HFF-Myc (cell line): ENCODE results near the gene GGT7.
"Not testable (repeated sequence)": the region's sequence is repeated elsewhere in the genome, so short reads cannot be mapped to it uniquely, and the experiment has no call there.

Experiments used
- DNase-seq: peaks from one replicate; pipeline ENCODE4 v3.0.0-alpha.2; 2011; ENCODE audit warnings: low read depth; ENCODE audit errors: extremely low read depth
- H3K4me3 ChIP-seq: replicated peaks from 2 replicates; pipeline ENCODE4 v1.5.1; 2011; ENCODE audit warnings: low read depth, mild to moderate bottlenecking, control low read depth, low read length
- TF ChIP-seq, protein P1 (sequence below): IDR thresholded peaks from 2 replicates; pipeline ENCODE4 v1.5.1; 2012; ENCODE audit warnings: mild to moderate bottlenecking, low read depth, low read length, control low read depth; ENCODE audit errors: missing control alignments

The GGT7 gene

DNA sequence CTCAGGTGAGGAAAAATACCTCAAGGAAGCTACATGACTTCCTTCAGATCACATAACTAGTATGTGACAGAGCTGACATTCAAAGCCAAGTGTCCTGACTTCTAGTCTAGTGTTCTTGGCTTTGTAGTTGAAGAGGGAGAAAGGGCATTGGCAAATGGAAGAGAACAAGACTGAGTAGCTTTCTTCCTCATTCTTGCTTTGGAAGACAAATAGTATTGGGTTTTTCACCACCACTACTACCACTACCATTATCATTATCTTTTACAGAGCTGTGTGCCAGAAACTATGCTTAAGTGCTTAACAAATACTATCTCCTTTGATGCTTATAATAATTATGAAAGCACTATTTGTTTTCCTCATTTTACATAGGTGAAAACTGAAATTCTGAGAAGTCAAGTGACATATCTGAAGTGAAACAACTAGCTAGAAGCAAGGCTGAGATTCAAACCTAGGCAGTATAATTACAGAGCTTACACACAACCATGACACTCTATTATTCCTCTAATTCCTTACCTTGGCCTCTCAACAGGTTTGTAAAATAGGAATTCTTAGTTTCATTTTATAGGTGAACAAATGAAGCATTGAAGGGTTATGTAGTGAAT, 10.5 kb upstream of the GGT7 start:
- DNase-seq: no peak
- H3K4me3 ChIP-seq: no peak overlapping the region
- TF ChIP-seq, protein P1, sequence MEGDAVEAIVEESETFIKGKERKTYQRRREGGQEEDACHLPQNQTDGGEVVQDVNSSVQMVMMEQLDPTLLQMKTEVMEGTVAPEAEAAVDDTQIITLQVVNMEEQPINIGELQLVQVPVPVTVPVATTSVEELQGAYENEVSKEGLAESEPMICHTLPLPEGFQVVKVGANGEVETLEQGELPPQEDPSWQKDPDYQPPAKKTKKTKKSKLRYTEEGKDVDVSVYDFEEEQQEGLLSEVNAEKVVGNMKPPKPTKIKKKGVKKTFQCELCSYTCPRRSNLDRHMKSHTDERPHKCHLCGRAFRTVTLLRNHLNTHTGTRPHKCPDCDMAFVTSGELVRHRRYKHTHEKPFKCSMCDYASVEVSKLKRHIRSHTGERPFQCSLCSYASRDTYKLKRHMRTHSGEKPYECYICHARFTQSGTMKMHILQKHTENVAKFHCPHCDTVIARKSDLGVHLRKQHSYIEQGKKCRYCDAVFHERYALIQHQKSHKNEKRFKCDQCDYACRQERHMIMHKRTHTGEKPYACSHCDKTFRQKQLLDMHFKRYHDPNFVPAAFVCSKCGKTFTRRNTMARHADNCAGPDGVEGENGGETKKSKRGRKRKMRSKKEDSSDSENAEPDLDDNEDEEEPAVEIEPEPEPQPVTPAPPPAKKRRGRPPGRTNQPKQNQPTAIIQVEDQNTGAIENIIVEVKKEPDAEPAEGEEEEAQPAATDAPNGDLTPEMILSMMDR: no peak

DNA sequence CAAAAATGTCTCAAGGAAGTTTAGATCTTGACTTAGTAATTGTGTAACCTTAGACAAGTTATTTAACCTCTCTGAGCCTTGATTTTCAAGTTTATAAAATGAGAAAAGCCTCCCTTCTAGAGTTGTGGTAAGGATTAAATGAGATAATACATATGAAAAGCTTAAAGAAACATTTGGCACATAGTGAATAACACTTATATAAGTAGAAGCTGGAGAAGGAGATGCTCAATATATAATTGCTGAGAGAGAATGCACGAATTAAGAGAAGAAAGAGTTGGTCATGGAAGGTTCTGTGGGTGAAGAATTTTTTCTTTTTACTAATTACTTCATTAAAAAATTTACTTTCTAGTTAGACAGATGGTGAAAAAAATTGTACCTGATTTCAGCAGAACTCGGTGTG, 9.0 kb upstream of the GGT7 start:
- DNase-seq: no peak
- no peak overlapping the region for H3K4me3 ChIP-seq
- TF ChIP-seq, protein P1: no peak

DNA sequence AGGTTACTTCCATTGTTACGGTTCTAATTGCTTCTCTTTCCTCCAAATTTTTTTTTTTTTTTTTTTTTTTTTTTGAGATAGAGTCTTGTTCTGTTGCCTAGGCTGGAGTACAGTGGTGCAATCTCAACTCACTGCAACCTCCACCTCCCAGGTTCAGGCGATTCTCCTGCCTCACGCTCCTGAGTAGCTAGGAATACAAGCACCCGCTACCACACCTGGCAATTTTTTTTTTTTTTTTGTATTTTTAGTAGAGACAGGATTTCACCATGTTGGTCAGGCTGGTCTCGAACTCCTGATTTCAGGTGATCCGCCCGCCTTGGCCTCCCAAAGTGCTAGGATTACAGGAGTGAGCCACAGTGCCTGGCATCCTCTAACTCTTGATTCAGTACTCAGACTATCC, 8.3 kb upstream of the GGT7 start:
- H3K4me3 ChIP-seq, DNase-seq: not testable (repeated sequence)

DNA sequence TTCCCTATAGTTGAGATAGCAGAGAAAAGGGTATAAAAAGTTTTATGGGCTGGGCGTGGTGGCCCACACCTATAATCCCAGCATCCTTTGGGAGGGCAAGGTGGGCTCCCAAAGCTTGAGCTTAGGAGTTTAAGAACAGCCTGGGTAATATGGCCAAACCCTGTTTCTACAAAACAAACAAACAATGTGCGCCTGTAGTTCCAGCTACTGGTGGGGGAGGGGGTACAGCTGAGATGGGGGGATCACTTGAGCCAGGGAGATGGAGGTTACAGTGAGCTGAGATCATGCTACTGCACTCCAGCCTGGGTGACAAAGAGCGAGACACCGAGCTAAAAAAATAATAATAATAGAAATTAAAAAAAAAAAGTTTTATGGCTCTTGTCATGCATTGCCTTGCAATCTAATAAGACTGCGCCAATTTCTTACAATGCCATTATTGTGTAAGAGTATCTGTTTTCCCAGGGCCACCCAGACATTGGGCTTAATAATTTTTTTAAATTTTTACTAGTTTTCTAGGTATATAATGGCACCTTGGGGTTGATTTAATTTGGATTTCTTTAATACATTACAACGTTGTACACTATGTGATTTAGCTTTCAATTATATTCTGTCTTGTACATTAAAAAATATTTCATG, 7.7 kb upstream of the GGT7 start:
- no peak overlapping the region for H3K4me3 ChIP-seq
- TF ChIP-seq, protein P1: no peak
- no peak for DNase-seq

DNA sequence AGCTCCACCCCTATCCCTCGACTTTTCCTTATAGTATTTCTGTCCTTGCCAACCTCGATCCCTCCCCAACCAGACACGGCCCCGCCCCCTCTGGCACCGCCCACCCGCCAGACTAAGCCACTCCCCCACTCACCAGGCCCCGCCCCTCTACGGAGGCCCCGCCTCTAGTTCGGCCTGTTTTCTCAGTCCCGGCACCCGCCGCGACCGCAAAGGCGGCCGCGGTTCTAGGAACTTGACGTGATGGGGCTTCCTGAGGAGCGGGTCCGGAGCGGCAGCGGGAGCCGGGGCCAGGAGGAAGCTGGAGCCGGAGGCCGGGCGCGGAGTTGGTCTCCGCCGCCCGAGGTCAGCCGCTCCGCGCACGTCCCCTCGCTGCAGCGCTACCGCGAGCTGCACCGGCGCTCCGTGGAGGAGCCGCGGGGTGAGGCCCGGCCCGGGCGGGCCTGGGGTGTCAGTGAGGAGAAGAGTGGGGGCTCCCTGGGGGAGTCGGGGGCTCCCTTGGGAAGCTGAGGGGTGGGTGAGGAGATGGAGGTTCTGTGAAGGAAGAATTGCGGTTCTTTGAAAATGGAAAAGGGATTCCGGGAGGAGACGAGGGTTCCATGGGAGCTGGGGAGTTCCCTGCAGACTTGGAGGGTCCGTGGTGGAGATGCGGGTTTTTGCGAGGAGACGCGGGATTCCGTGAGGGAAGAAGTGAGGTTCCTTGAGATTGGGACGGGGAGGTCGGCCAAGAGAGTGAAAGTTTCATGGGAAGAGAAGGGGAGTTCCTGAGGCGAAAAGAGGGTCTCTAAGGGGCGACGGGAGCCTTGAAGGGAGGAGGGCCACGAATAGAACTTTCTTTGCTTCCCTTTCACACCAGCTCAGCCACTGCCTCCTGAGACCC, 4.0 kb upstream of the GGT7 start, which contains the start of gene ACSS2:
Gene ACSS2 (plus strand): TSS at position 207 of the 877 bp plus-strand sequence. CDS start 34 bp downstream, at position 241.
- DNase-seq: no peak
- peak within 1 kb of the TSS; percentile 59 for H3K4me3 ChIP-seq
- TF ChIP-seq, protein P1: no peak

DNA sequence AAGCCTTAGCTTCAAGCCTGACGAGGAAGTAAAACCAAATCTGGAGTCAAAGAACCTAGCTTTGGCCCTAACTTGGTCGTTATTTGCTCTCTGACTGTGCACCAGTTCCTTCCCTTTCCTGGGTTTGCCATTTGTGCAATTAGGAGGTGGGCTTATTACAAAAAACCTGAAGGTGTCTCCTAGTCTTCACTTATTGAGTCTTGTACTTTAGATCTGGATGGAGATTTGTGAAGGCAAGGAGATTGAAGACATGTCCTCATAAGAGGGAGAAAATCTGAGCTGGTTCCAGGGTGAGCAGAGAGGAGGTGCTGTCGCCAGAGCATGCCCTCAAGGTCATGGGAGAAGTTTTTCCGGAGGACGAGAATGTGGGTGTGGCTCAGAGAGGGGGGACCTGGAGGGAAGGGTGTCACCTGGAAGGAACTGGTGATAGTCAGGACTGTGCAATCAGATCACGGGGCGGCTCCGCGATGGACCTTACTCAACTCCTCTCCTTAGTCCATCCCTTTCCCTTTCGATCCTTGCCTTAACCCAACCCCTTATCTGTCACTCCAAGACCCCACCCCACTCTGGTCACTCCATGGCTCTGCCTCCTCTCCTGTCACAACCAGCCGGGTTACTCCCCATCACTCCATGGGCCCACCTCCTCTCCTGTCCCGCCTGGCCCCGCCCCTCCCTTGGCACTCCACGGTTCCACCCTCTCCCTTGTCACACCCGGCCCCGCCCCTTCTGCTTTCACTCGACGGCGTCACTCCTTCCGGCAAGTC, 3.2 kb upstream of the GGT7 start:
- peak overlapping the region; percentile 59 for H3K4me3 ChIP-seq
- DNase-seq: peak; percentile 94
- TF ChIP-seq, protein P1: no peak
